HK-2 (cell line): Measurements from ENCODE around the gene ARID3C.

Source experiments
- DNase-seq: peaks from one replicate; pipeline ENCODE4 v3.0.0-alpha.2; 2018; ENCODE audit not compliant: unreplicated experiment

ARID3C gene

GRCh38 chr9:34627716-34628655, 880 bp downstream of the ARID3C start:
- DNase-seq = no peak

GRCh38 chr9:34625186-34625486, 3.7 kb downstream of the ARID3C start:
- no peak for DNase-seq

GRCh38 chr9:34624475-34625185, 4.2 kb downstream of the ARID3C start:
- no peak for DNase-seq

GRCh38 chr9:34623374-34624235, 5.3 kb downstream of the ARID3C start:
- no peak for DNase-seq

- peak; percentile 76 for DNase-seq
Measured at GRCh38 chr9:34620061-34620994, 8.5 kb downstream of the ARID3C start, which contains the start of gene DCTN3. Gene DCTN3 (minus strand): TSS chr9:34620495. CDS start chr9:34620464, 31 bp downstream.

- no peak for DNase-seq
Measured at GRCh38 chr9:34615132-34615531, 13.7 kb downstream of the ARID3C start.

GRCh38 chr9:34612788-34613390, 16.0 kb downstream of the ARID3C start:
- DNase-seq = peak; percentile 64

GRCh38 chr9:34611811-34612787, 16.8 kb downstream of the ARID3C start, which contains the start of gene RPP25L:
Gene RPP25L (minus strand): TSS chr9:34612097. CDS start chr9:34611296, 801 bp downstream.
- peak; percentile 78 for DNase-seq

GRCh38 chr9:34611251-34611810, 17.5 kb downstream of the ARID3C start:
- DNase-seq = no peak

GRCh38 chr9:34610434-34611206, 18.2 kb downstream of the ARID3C start:
- DNase-seq = no peak

- DNase-seq = no peak
Measured at GRCh38 chr9:34607331-34607730, 21.5 kb downstream of the ARID3C start.

- DNase-seq = no peak
Measured at GRCh38 chr9:34606905-34607304, 22.0 kb downstream of the ARID3C start.

- DNase-seq = no peak
Measured at GRCh38 chr9:34606190-34606589, 22.7 kb downstream of the ARID3C start.

GRCh38 chr9:34603610-34604231, 25.1 kb downstream of the ARID3C start:
- peak; percentile 59 for DNase-seq

- no peak for DNase-seq
Measured at GRCh38 chr9:34601937-34602573, 26.8 kb downstream of the ARID3C start.

GRCh38 chr9:34600908-34601307, 28.0 kb downstream of the ARID3C start:
- DNase-seq = no peak

- DNase-seq = no peak
Measured at GRCh38 chr9:34599546-34599945, 29.3 kb downstream of the ARID3C start.
